Measurements from ENCODE around the gene ADAMTS17. TPM values are rescaled to one million over a fixed set of nuclear protein-coding genes. Genes with fewer than 3 reads are reported as not detected.

The ADAMTS17 gene
- total RNA-seq, 1 experiment from 2014 or later = 1.5 TPM

DNA sequence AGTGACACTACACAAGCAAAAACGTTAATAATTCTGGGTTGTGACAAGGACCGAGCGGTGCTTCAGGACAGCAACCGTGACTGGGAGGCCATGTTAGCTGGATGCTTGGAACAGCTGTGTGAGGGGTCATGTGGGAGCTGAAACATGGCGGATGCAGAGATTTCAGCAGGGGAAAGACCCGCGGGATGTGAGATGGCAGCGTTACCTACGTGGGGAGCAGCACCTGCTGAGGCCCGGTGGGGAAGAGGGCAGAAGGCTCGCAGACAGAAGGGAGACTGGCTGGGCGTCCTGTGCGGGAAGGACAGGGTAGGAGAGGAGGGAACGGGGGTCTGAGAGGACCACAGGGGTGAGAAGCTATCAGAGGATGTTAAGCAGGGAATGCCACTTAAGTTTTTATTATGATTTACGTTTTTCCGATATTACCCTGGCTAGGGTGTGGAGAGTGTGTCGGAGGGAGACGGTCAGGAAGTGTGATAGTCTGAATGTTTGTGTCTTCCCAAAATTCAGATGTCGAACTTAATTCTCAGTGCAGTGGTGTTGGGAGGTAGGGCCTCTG lies 379.7 kb downstream of the ADAMTS17 start:
- Mint-ChIP-seq H3K27ac (ENCODE audit: unreplicated experiment) (no peak overlapping the region), H3K9me3 (ENCODE audit: unreplicated experiment) (no peaks in the 10 kb centered on the region), H3K4me1 (ENCODE audit: low read depth, unreplicated experiment) (no peaks in the 10 kb centered on the region), H3K4me3 (ENCODE audit: unreplicated experiment) (no peak overlapping the region), H3K36me3 (ENCODE audit: insufficient read depth, unreplicated experiment) (no peaks in the 10 kb centered on the region), H3K27me3 (ENCODE audit: insufficient read depth, unreplicated experiment) (no peaks in the 10 kb centered on the region)
- intact Hi-C loops (cut with micrococcal nuclease; ENCODE audit: unreplicated experiment) = no loop called here
- CTCF ChIA-PET = no interaction called here
- H3K4me1 ChIP-seq = no peaks in the 10 kb centered on the region
- BruUV-seq (replicated peaks) = no TSS peak
- POLR2A ChIA-PET = no interaction called here
- H3K36me3 ChIP-seq (ENCODE audit: control insufficient read depth, insufficient read depth, low read length) = no peaks in the 10 kb centered on the region
- TF ChIP-seq CTCF (IDR thresholded peaks at IDR 0.05; ENCODE audit: insufficient read depth in 1 of 2, low read depth in 1 of 2, low read length in 1 of 2, severe bottlenecking in 1 of 2, unreplicated experiment in 1 of 2) = no peak
- no peaks in the 10 kb centered on the region for H3K27me3 ChIP-seq (replicated peaks; ENCODE audit: control insufficient read depth, insufficient read depth, low read length)
- no peak overlapping the region for H3K4me3 ChIP-seq (ENCODE audit: low read depth, low read length)
- no peak for DNase-seq
- H3K9me3 ChIP-seq = no peaks in the 10 kb centered on the region

DNA sequence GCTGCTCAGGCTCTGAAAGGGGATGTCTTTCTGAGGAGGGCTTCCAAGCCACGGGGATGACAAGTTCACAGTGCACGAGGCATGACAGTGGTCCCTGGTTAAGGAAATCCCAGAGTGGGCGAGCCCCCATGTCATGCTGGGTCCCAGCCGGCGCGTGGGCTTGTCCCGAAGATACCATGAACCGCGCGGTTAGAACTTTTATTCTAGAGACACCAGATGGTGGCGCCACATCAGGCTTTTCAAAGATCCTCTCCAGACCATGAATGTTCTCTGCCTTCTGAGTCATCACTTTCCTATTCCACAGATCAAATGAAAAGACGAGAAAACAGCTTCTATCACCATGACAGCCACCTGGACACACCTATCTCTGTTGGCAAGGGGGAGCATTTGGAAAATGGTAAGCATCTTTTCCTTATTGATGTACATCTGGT lies 380.7 kb downstream of the ADAMTS17 start:
- Histone ChIP-seq H3K27me3 (replicated peaks; ENCODE audit: control insufficient read depth, insufficient read depth, low read length) (no peaks in the 10 kb centered on the region), H3K4me1 (no peaks in the 10 kb centered on the region), H3K36me3 (ENCODE audit: control insufficient read depth, insufficient read depth, low read length) (no peaks in the 10 kb centered on the region), H3K9me3 (no peaks in the 10 kb centered on the region), H3K4me3 (ENCODE audit: low read depth, low read length) (no peak overlapping the region)
- H3K27ac Mint-ChIP-seq (ENCODE audit: unreplicated experiment) = no peak overlapping the region
- no peaks in the 10 kb centered on the region for H3K36me3 Mint-ChIP-seq (ENCODE audit: insufficient read depth, unreplicated experiment)
- no peak overlapping the region for H3K4me3 Mint-ChIP-seq (ENCODE audit: unreplicated experiment)
- no peaks in the 10 kb centered on the region for H3K9me3 Mint-ChIP-seq (ENCODE audit: unreplicated experiment)
- H3K4me1 Mint-ChIP-seq (ENCODE audit: low read depth, unreplicated experiment) = no peaks in the 10 kb centered on the region
- BruUV-seq (replicated peaks) = no TSS peak
- DNase-seq = no peak
- intact Hi-C loops (cut with micrococcal nuclease; ENCODE audit: unreplicated experiment) = no loop called here
- no peaks in the 10 kb centered on the region for H3K27me3 Mint-ChIP-seq (ENCODE audit: insufficient read depth, unreplicated experiment)
- ChIA-PET POLR2A (no interaction called here), CTCF (no interaction called here)
- no peak for TF ChIP-seq CTCF (IDR thresholded peaks at IDR 0.05; ENCODE audit: insufficient read depth in 1 of 2, low read depth in 1 of 2, low read length in 1 of 2, severe bottlenecking in 1 of 2, unreplicated experiment in 1 of 2)

- Mint-ChIP-seq H3K9me3 (ENCODE audit: unreplicated experiment) (no peaks in the 10 kb centered on the region), H3K4me3 (ENCODE audit: unreplicated experiment) (no peak overlapping the region), H3K4me1 (ENCODE audit: low read depth, unreplicated experiment) (no peaks in the 10 kb centered on the region), H3K27ac (ENCODE audit: unreplicated experiment) (no peak overlapping the region), H3K36me3 (ENCODE audit: insufficient read depth, unreplicated experiment) (no peaks in the 10 kb centered on the region), H3K27me3 (ENCODE audit: insufficient read depth, unreplicated experiment) (no peaks in the 10 kb centered on the region)
- Histone ChIP-seq H3K27me3 (replicated peaks; ENCODE audit: control insufficient read depth, insufficient read depth, low read length) (no peaks in the 10 kb centered on the region), H3K36me3 (ENCODE audit: control insufficient read depth, insufficient read depth, low read length) (no peaks in the 10 kb centered on the region), H3K9me3 (no peaks in the 10 kb centered on the region), H3K4me1 (no peaks in the 10 kb centered on the region), H3K4me3 (ENCODE audit: low read depth, low read length) (no peak overlapping the region)
- CTCF ChIA-PET = no interaction called here
- TF ChIP-seq CTCF (IDR thresholded peaks at IDR 0.05; ENCODE audit: insufficient read depth in 1 of 2, low read depth in 1 of 2, low read length in 1 of 2, severe bottlenecking in 1 of 2, unreplicated experiment in 1 of 2) = no peak
- POLR2A ChIA-PET = no interaction called here
- DNase-seq = no peak
- BruUV-seq (replicated peaks) = no TSS peak
- intact Hi-C loops (cut with micrococcal nuclease; ENCODE audit: unreplicated experiment) = no loop called here
These were observed 382.4 kb downstream of the ADAMTS17 start for GRCh38 chr15:99959326-99959725.
